Trophoblast cell (in vitro differentiated cells and primary cell): ENCODE measurements around the gene SIRT4. TPM values are rescaled to one million over a fixed set of nuclear protein-coding genes. Genes with fewer than 3 reads are reported as not detected.
"Not testable (repeated sequence)": the region's sequence is repeated elsewhere in the genome, so short reads cannot be mapped to it uniquely, and the experiment has no call there.

Source experiments
- DNase-seq, 2 donors: peaks; one replicate each; pipeline ENCODE4 v3.0.0-alpha.2; 2016
- H2AFZ ChIP-seq: 2 replicates; pipeline ENCODE4 v1.6.1; 2013; ENCODE audit warnings: low read length, moderate library complexity, mild to moderate bottlenecking; ENCODE audit not compliant: insufficient read depth, poor library complexity
- H2AK5ac ChIP-seq: 2 replicates; pipeline ENCODE4 v1.6.1; 2013; ENCODE audit warnings: mild to moderate bottlenecking, low read length
- H2BK120ac ChIP-seq: 2 replicates; pipeline ENCODE4 v1.6.1; 2013; ENCODE audit warnings: low read length, mild to moderate bottlenecking, moderate library complexity; ENCODE audit not compliant: insufficient read depth, poor library complexity
- H2BK12ac ChIP-seq: 2 replicates; pipeline ENCODE4 v1.6.1; 2013; ENCODE audit warnings: mild to moderate bottlenecking, low read length, moderate library complexity
- H2BK5ac ChIP-seq: 2 replicates; pipeline ENCODE4 v1.6.1; 2013; ENCODE audit warnings: low read length, low read depth, moderate library complexity, mild to moderate bottlenecking; ENCODE audit not compliant: poor library complexity
- H3K14ac ChIP-seq: 2 replicates; pipeline ENCODE4 v1.6.1; 2013; ENCODE audit warnings: mild to moderate bottlenecking, low read length
- H3K18ac ChIP-seq: 2 replicates; pipeline ENCODE4 v1.6.1; 2013; ENCODE audit warnings: mild to moderate bottlenecking, low read length
- H3K23ac ChIP-seq: 2 replicates; pipeline ENCODE4 v1.6.1; 2013; ENCODE audit warnings: low read length
- H3K27ac ChIP-seq: 2 replicates; pipeline ENCODE4 v1.5.1; 2013; ENCODE audit warnings: low read depth, mild to moderate bottlenecking, inconsistent platforms, low read length, moderate library complexity
- H3K27me3 ChIP-seq: 2 replicates; pipeline ENCODE4 v1.6.1; 2013; ENCODE audit warnings: inconsistent platforms, mild to moderate bottlenecking, low read length, moderate library complexity; ENCODE audit not compliant: insufficient read depth
- H3K36me3 ChIP-seq, 2 experiments: 1 replicate in 1 of 2; 2 replicates in 1 of 2; pipeline ENCODE4 v1.6.1; 2013; ENCODE audit warnings: low read length in 2 of 2, mild to moderate bottlenecking in 2 of 2, moderate library complexity in 1 of 2; ENCODE audit not compliant: insufficient read depth in 2 of 2, control insufficient read depth in 1 of 2
- H3K4ac ChIP-seq: 2 replicates; pipeline ENCODE4 v1.6.1; 2013; ENCODE audit warnings: low read depth, mild to moderate bottlenecking, low read length, moderate library complexity
- H3K4me1 ChIP-seq, 2 experiments: 1 replicate in 1 of 2; 2 replicates in 1 of 2; pipeline ENCODE4 v1.6.1; 2013; ENCODE audit warnings: low read length in 2 of 2, mild to moderate bottlenecking in 2 of 2, moderate library complexity in 1 of 2; ENCODE audit not compliant: insufficient read depth in 2 of 2, control insufficient read depth in 1 of 2
- H3K4me2 ChIP-seq: 2 replicates; pipeline ENCODE4 v1.6.1; 2013; ENCODE audit warnings: inconsistent platforms, mild to moderate bottlenecking, low read length, moderate library complexity
- H3K4me3 ChIP-seq: 2 replicates; pipeline ENCODE4 v1.5.1; 2013; ENCODE audit warnings: mild to moderate bottlenecking, low read depth, low read length, inconsistent platforms
- H3K79me1 ChIP-seq: one replicate; pipeline ENCODE4 v1.6.1; 2013; ENCODE audit warnings: low read length
- H3K79me2 ChIP-seq: 2 replicates; pipeline ENCODE4 v1.6.1; 2013; ENCODE audit warnings: low read length, mild to moderate bottlenecking; ENCODE audit not compliant: control insufficient read depth, insufficient read depth, poor library complexity
- H3K9ac ChIP-seq: 2 replicates; pipeline ENCODE4 v1.6.1; 2013; ENCODE audit warnings: mild to moderate bottlenecking, low read length
- H3K9me3 ChIP-seq: 2 replicates; pipeline ENCODE4 v1.6.1; 2013; ENCODE audit warnings: low read depth, mild to moderate bottlenecking, control low read depth, inconsistent platforms, low read length; ENCODE audit not compliant: insufficient read depth
- H4K12ac ChIP-seq: 2 replicates; pipeline ENCODE4 v1.6.1; 2013; ENCODE audit warnings: low read depth, mild to moderate bottlenecking, low read length, moderate library complexity
- H4K8ac ChIP-seq: 2 replicates; pipeline ENCODE4 v1.6.1; 2013; ENCODE audit warnings: low read depth, mild to moderate bottlenecking, low read length, moderate library complexity
- H4K91ac ChIP-seq: one replicate; pipeline ENCODE4 v1.6.1; 2013; ENCODE audit warnings: low read depth, mild to moderate bottlenecking, low read length, moderate library complexity
- WGBS: extraction: QIAGEN DNeasy Blood & Tissue Kit; methylation state at CpG from one replicate; pipeline ENCODE4 v1.1.7; 2013; ENCODE audit warnings: missing lambda C conversion rate; ENCODE audit not compliant: insufficient read length, insufficient coverage; ENCODE audit errors: extremely low coverage; 5-methylcytosine and 5-hydroxymethylcytosine counted together
- polyA plus RNA-seq: library from polyadenylated mRNA; stranded (reverse); fragments of 200-250 nt; gene quantifications from 2 replicates; pipeline ENCODE4 v1.2.3, GENCODE V29; 2013

Gene SIRT4, protein sequence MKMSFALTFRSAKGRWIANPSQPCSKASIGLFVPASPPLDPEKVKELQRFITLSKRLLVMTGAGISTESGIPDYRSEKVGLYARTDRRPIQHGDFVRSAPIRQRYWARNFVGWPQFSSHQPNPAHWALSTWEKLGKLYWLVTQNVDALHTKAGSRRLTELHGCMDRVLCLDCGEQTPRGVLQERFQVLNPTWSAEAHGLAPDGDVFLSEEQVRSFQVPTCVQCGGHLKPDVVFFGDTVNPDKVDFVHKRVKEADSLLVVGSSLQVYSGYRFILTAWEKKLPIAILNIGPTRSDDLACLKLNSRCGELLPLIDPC
- polyA plus RNA-seq, result 3.2 and 4.4 TPM in 2 replicates

DNA sequence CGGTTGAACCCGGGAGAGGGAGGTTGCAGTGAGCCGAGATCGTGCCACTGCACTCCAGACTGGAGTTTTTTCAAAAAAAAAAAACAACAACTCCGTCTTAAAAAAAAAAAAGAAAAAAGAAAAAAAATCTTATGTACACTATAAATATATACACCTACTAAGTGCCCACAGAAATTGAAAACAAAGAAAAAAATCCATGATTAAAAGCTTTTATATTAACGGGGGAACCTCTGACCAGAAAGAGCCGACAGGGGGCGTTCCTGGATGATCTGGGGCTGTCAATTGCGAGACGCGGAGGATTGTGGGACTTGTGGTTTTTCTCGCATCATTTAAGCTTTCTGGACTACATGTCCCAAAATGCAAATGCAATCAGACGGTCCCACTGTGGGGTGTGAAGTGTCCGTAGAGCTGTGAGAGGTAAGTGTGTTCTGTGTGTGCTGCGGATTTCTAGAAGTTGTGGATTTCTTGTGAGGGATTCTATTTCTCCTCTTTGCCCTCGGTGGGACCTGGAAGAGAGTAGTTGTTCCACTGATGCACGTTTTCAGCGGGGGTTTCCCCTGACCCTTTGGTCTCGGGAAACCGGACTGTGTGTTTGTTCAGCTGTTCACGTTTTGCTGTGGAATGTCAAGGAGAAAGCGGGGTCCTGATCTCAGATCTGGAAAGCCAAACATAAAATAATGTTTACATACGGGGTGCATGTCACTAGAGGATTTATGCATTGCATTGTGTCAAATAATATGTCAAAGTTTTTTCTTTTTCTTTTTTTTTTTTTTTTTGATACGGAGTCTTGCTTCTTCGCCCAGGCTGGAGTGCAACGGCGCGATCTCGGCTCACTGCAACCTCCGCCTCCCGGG, at the start of gene SIRT4:
Gene SIRT4, plus strand, starts transcription at position 360 of the 854 bp plus-strand sequence. CDS start 1,241 bp downstream, outside the sequence.
- Histone ChIP-seq H3K14ac (no peak within 1 kb of the TSS), H4K12ac (no peak within 1 kb of the TSS), H3K4me1 (peaks cover 0 to 3% of the 10 kb centered on the region in 2 experiments), H2AK5ac (no peak within 1 kb of the TSS), H3K18ac (no peak within 1 kb of the TSS), H3K4me3 (peak within 1 kb of the TSS; percentile 76), H3K4ac (peak within 1 kb of the TSS; percentile 43), H3K4me2 (peak within 1 kb of the TSS; percentile 67), H3K9ac (peak within 1 kb of the TSS; percentile 91), H3K27ac (no peak within 1 kb of the TSS), H2AFZ (peak within 1 kb of the TSS; percentile 77), H4K91ac (peak within 1 kb of the TSS; percentile 58), H3K27me3 (no peaks in the 10 kb centered on the region), H3K79me2 (no peaks in the 10 kb centered on the region), H3K23ac (no peak within 1 kb of the TSS), H3K36me3 (peaks cover 0 to 3% of the 10 kb centered on the region in 2 experiments), H3K9me3 (no peaks in the 10 kb centered on the region), H2BK12ac (peak within 1 kb of the TSS; percentile 15), H3K79me1 (peaks cover 3% of the 10 kb centered on the region), H4K8ac (peak within 1 kb of the TSS; percentile 68), H2BK120ac (peak within 1 kb of the TSS; percentile 67), H2BK5ac (peak within 1 kb of the TSS; percentile 54)
- no CpG with 5 or more reads among the region's 31 CpGs for WGBS
- DNase-seq, result peak; percentile 91 to 97

DNA sequence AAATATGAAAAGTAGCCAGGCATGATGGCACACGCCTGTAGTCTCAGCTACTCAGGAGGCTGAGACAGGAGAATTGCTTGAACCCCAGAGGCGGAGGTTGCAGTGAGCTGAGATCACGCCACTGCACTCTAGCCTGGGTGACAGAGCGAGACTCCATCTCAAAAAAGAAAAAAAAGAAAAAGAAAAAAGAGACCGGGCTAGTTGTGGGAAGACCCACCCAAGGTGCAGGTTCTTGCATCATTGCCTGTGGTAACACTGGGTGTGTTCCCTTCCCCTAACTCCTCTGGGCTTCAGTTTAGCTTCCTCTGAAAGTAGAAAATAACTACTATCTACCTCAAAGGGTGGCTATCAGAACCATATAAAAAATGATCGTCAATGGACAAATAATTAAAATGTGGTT, 48.8 kb upstream of the SIRT4 start:
- not testable (repeated sequence) for H4K8ac ChIP-seq, H3K27ac ChIP-seq, H2AK5ac ChIP-seq, H3K4me3 ChIP-seq, H4K91ac ChIP-seq, H4K12ac ChIP-seq, H3K9me3 ChIP-seq, H2BK120ac ChIP-seq, H3K79me1 ChIP-seq, H2BK5ac ChIP-seq, H3K4me2 ChIP-seq, H3K14ac ChIP-seq, H3K9ac ChIP-seq, H2AFZ ChIP-seq, H2BK12ac ChIP-seq, H3K23ac ChIP-seq, H3K18ac ChIP-seq, H3K4ac ChIP-seq, H3K27me3 ChIP-seq
- H3K79me2 ChIP-seq, result peaks cover 31% of the 10 kb centered on the region
- no CpG with 5 or more reads among the region's 6 CpGs for WGBS
- H3K36me3 ChIP-seq, result peaks cover 2 to 13% of the 10 kb centered on the region in 2 experiments
- peak; percentile 54 to 66 for DNase-seq
- H3K4me1 ChIP-seq, result peaks cover 32% of the 10 kb centered on the region in 2 experiments

DNA sequence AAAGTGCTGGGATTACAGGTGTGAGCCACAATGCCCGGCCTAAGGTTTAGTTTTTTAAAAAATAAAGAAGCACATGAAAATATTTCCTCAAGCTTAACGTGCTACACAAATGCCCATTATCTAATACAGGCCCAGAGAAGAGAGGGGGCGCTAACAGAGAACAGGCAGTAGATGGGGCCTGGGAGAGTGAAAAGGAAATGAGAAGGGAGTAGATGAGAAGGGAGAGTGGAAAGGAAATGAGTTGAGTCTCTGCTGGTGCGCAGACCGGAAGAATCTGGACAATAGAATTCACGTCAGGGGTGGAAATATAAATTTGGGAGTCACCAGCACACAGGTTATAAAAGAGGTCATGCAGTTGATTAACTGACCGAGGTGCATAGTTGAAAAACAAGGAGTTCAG, 47.3 kb upstream of the SIRT4 start:
- Histone ChIP-seq H3K4ac (peak overlapping the region; percentile 87), H3K4me3 (no peak overlapping the region), H3K4me2 (no peak overlapping the region), H3K27me3 (no peaks in the 10 kb centered on the region), H3K14ac (no peak overlapping the region), H3K18ac (no peak overlapping the region), H3K9ac (no peak overlapping the region), H3K79me1 (peaks cover under 1% of the 10 kb centered on the region), H2AFZ (no peak overlapping the region), H2AK5ac (no peak overlapping the region), H2BK120ac (no peak overlapping the region), H4K91ac (no peak overlapping the region), H3K4me1 (peaks cover 24 to 27% of the 10 kb centered on the region in 2 experiments), H2BK5ac (no peak overlapping the region), H3K27ac (no peak overlapping the region), H3K36me3 (peaks cover 5 to 12% of the 10 kb centered on the region in 2 experiments), H3K79me2 (peaks cover 35% of the 10 kb centered on the region), H2BK12ac (no peak overlapping the region), H4K8ac (no peak overlapping the region), H3K23ac (no peak overlapping the region), H3K9me3 (no peaks in the 10 kb centered on the region), H4K12ac (no peak overlapping the region)
- DNase-seq, result no peak
- no CpG with 5 or more reads among the region's 7 CpGs for WGBS

DNA sequence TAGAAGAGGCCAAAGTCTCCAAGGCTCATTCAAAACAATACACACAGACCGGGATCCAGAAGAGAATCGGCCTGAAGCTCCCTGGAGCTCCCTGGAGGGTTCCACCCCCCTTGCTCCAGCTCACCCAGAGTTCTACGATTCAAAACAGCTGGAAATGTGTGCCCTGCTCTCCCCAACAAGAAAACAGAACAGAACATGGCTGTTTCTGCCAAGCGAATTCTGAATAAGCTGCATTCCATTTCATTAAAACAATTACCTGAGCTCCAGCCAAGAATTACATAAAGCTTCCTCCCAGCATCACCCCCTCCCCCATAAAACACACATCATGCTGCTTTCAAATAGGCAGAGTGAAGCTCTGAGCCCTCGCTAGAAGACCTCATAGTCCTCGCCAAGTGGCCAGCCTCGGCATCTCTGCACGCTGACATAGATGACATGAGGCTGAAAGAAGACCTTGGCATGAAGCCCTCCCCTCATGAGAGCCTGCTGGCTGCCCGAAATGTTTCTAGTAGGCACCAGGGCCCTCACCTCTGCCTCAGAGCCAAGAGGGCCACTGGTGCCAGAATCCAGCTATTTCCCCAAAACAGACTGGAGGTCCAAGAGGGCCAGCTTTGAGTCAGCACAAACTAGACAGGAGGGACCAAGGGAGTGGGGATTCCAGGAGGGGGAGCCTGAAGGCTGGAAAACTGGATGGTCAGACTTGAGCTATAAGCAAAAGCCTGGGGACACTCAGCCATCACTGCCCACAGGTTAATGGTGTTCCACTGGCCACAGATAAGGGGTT, 44.9 kb upstream of the SIRT4 start:
- no peak overlapping the region for H3K18ac ChIP-seq
- H3K4me3 ChIP-seq, result no peak overlapping the region
- WGBS, result no CpG with 5 or more reads among the region's 9 CpGs
- H2AK5ac ChIP-seq, result no peak overlapping the region
- H3K9ac ChIP-seq, result no peak overlapping the region
- peaks cover 22 to 27% of the 10 kb centered on the region in 2 experiments for H3K4me1 ChIP-seq
- H4K8ac ChIP-seq, result no peak overlapping the region
- H4K91ac ChIP-seq, result no peak overlapping the region
- H2AFZ ChIP-seq, result no peak overlapping the region
- no peak overlapping the region for H2BK12ac ChIP-seq
- no peak overlapping the region for H3K4me2 ChIP-seq
- no peak overlapping the region for H2BK120ac ChIP-seq
- H3K23ac ChIP-seq, result no peak overlapping the region
- no peak overlapping the region for H4K12ac ChIP-seq
- no peak overlapping the region for H3K27ac ChIP-seq
- no peaks in the 10 kb centered on the region for H3K27me3 ChIP-seq
- H3K9me3 ChIP-seq, result no peaks in the 10 kb centered on the region
- peaks cover 4% of the 10 kb centered on the region for H3K79me1 ChIP-seq
- DNase-seq, result no peak
- peak overlapping the region; percentile 91 for H3K4ac ChIP-seq
- H3K79me2 ChIP-seq, result peaks cover 40% of the 10 kb centered on the region
- no peak overlapping the region for H3K14ac ChIP-seq
- no peak overlapping the region for H2BK5ac ChIP-seq
- peaks cover 6 to 13% of the 10 kb centered on the region in 2 experiments for H3K36me3 ChIP-seq
